OCI-LY1 (cell line): Measurements from ENCODE around the gene CHST13.

Experiments
- EZH2 ChIP-seq: fragments of 200-600 bp; sonication (generic), shearing (Covaris generic); IDR thresholded peaks from 2 replicates; pipeline ENCODE4 v1.8.0; 2017; ENCODE audit warnings: borderline replicate concordance, mixed run types, mild to moderate bottlenecking, antibody characterized with exemption, low read length, moderate library complexity, mixed read lengths
- TF ChIP-seq, protein P1 (sequence below): fragments of 200-600 bp; sonication (generic), shearing (Covaris generic); IDR thresholded peaks from 2 replicates; pipeline ENCODE4 v1.5.1; 2017; ENCODE audit warnings: mild to moderate bottlenecking, antibody characterized with exemption, low read length, moderate library complexity, mixed read lengths

DNA sequence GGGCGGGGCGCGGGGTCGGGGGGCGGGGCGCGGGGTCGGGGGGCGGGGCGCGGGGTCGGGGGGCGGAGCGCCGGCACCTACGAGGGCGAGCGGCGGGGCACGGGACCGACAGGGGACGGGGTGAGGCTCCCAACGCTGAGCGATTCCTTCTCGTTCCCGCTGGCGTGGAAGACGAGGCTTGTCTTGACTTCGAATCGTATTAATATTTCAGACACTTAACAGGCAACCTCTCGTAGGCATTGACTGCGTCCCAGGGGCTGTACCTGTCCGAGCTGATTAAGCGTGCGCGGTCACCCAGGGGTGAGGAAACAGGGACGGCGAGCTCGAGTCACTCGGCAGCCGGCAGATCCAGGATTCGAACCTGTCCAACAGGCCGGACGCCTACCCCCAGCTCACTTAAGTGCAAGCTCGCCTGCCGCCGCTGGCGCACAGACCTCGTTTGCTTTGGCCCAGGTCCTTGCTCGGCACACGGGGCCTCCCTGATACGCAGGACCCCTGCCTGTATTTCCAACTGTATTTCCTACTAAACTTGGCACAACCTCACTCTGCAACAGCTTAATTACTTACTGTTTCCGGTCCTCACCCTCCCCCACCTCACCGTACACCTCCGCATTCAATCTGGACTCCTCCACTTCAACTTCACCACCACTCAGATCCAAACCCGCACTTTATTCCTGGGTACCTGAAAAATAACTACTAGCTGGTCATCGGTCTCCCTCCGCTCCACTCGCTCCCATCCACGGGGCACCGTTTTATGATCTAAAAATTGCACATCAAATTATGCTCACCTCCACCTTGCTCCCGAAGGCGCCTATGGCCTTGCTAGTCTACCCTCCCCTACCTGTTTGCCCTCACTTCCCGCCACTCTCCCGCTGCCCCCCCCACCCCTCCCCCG is 47.5 kb upstream of the CHST13 start:
- TF ChIP-seq, protein P1, sequence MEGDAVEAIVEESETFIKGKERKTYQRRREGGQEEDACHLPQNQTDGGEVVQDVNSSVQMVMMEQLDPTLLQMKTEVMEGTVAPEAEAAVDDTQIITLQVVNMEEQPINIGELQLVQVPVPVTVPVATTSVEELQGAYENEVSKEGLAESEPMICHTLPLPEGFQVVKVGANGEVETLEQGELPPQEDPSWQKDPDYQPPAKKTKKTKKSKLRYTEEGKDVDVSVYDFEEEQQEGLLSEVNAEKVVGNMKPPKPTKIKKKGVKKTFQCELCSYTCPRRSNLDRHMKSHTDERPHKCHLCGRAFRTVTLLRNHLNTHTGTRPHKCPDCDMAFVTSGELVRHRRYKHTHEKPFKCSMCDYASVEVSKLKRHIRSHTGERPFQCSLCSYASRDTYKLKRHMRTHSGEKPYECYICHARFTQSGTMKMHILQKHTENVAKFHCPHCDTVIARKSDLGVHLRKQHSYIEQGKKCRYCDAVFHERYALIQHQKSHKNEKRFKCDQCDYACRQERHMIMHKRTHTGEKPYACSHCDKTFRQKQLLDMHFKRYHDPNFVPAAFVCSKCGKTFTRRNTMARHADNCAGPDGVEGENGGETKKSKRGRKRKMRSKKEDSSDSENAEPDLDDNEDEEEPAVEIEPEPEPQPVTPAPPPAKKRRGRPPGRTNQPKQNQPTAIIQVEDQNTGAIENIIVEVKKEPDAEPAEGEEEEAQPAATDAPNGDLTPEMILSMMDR, result no peak
- TF ChIP-seq EZH2, result no peak
